ENCODE data around the gene LGSN. TPM values are rescaled to one million over a fixed set of nuclear protein-coding genes. Genes with fewer than 3 reads are reported as not detected.

Gene LGSN
- total and polyA plus RNA-seq, 2 experiments from 2014 or later: 0.15 to 0.45 TPM

DNA sequence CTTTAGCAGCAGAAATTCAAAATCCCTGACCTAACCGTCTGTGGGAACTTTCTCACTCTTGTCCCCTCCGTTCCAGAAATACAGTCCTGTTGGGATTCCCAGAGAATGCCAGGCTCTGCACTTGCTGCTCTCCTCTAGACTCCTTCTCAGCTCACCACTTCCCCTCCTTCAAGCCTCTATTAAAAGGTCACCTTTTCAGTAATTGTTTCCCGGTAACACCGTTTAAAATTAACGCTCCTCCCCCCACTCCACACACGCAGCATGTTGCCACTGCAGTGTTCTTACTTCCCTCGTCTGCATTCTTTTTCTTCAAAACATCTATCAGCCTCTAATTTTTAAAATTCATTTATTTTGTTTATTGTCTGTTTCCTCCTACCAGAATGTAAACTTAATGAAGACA, 48.6 kb upstream of the LGSN start:
- H3K27ac Mint-ChIP-seq: no peak overlapping the region
- peaks cover 11% of the 10 kb centered on the region; the same call in 2 of the 3 replicates for H3K36me3 Mint-ChIP-seq (ENCODE audit: low read depth)
- H3K4me1 Mint-ChIP-seq: peaks cover 4% of the 10 kb centered on the region; the same call in 2 of the 3 replicates
- DNase-seq (ENCODE audit: low spot score): no peak
- Histone ChIP-seq H3K36me3 (ENCODE audit: insufficient read depth) (no peaks in the 10 kb centered on the region), H3K27me3 (ENCODE audit: insufficient read depth) (no peaks in the 10 kb centered on the region), H2AFZ (peak overlapping the region; percentile 66; the same call in 1 of the 2 replicates), H3K9me2 (ENCODE audit: insufficient read depth) (no peaks in the 10 kb centered on the region), H3K4me2 (no peak overlapping the region), H3K79me2 (replicated peaks; ENCODE audit: insufficient read depth) (no peaks in the 10 kb centered on the region), H3F3A (replicated peaks; ENCODE audit: low read depth) (no peaks in the 10 kb centered on the region), H3K4me1 (ENCODE audit: insufficient read depth) (no peaks in the 10 kb centered on the region), H3K4me3 (no peak overlapping the region), H3K27ac (ENCODE audit: low read depth) (no peak overlapping the region), H4K20me1 (replicated peaks; ENCODE audit: insufficient read depth) (no peaks in the 10 kb centered on the region)
- no peaks in the 10 kb centered on the region for H3K27me3 Mint-ChIP-seq (ENCODE audit: insufficient read depth, low read depth, poor library complexity)
- no peak for ATAC-seq
- H3K4me3 Mint-ChIP-seq: no peak overlapping the region
- TF ChIP-seq POLR2AphosphoS5 (IDR thresholded peaks at IDR 0.05; ENCODE audit: low read depth): no peak
- TF ChIP-seq, protein P1, sequence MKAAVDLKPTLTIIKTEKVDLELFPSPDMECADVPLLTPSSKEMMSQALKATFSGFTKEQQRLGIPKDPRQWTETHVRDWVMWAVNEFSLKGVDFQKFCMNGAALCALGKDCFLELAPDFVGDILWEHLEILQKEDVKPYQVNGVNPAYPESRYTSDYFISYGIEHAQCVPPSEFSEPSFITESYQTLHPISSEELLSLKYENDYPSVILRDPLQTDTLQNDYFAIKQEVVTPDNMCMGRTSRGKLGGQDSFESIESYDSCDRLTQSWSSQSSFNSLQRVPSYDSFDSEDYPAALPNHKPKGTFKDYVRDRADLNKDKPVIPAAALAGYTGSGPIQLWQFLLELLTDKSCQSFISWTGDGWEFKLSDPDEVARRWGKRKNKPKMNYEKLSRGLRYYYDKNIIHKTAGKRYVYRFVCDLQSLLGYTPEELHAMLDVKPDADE (IDR thresholded peaks at IDR 0.05): no peak
- no peak for TF ChIP-seq ZNF331 (CRISPR knock-in tag; IDR thresholded peaks at IDR 0.05; ENCODE audit: low read depth)
- no peak for TF ChIP-seq EZH2 (IDR thresholded peaks at IDR 0.05; ENCODE audit: low read depth, unreplicated experiment)
- TF ChIP-seq JUNB (IDR thresholded peaks at IDR 0.05; ENCODE audit: unreplicated experiment): no peak
- no peak for TF ChIP-seq EZH2phosphoT487 (IDR thresholded peaks at IDR 0.05; ENCODE audit: unreplicated experiment)
- no peak for TF ChIP-seq NANOG (IDR thresholded peaks at IDR 0.05; ENCODE audit: borderline replicate concordance)
- TF ChIP-seq STAT1 (IDR thresholded peaks at IDR 0.05; ENCODE audit: unreplicated experiment): no peak
- no peak for TF ChIP-seq ZNF462 (CRISPR knock-in tag; IDR thresholded peaks at IDR 0.05)
- TF ChIP-seq, protein P2, sequence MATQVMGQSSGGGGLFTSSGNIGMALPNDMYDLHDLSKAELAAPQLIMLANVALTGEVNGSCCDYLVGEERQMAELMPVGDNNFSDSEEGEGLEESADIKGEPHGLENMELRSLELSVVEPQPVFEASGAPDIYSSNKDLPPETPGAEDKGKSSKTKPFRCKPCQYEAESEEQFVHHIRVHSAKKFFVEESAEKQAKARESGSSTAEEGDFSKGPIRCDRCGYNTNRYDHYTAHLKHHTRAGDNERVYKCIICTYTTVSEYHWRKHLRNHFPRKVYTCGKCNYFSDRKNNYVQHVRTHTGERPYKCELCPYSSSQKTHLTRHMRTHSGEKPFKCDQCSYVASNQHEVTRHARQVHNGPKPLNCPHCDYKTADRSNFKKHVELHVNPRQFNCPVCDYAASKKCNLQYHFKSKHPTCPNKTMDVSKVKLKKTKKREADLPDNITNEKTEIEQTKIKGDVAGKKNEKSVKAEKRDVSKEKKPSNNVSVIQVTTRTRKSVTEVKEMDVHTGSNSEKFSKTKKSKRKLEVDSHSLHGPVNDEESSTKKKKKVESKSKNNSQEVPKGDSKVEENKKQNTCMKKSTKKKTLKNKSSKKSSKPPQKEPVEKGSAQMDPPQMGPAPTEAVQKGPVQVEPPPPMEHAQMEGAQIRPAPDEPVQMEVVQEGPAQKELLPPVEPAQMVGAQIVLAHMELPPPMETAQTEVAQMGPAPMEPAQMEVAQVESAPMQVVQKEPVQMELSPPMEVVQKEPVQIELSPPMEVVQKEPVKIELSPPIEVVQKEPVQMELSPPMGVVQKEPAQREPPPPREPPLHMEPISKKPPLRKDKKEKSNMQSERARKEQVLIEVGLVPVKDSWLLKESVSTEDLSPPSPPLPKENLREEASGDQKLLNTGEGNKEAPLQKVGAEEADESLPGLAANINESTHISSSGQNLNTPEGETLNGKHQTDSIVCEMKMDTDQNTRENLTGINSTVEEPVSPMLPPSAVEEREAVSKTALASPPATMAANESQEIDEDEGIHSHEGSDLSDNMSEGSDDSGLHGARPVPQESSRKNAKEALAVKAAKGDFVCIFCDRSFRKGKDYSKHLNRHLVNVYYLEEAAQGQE (IDR thresholded peaks at IDR 0.05; ENCODE audit: unreplicated experiment): no peak
- TF ChIP-seq, protein P3, sequence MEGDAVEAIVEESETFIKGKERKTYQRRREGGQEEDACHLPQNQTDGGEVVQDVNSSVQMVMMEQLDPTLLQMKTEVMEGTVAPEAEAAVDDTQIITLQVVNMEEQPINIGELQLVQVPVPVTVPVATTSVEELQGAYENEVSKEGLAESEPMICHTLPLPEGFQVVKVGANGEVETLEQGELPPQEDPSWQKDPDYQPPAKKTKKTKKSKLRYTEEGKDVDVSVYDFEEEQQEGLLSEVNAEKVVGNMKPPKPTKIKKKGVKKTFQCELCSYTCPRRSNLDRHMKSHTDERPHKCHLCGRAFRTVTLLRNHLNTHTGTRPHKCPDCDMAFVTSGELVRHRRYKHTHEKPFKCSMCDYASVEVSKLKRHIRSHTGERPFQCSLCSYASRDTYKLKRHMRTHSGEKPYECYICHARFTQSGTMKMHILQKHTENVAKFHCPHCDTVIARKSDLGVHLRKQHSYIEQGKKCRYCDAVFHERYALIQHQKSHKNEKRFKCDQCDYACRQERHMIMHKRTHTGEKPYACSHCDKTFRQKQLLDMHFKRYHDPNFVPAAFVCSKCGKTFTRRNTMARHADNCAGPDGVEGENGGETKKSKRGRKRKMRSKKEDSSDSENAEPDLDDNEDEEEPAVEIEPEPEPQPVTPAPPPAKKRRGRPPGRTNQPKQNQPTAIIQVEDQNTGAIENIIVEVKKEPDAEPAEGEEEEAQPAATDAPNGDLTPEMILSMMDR (conservative IDR thresholded peaks at IDR 0.05; ENCODE audit: low read depth in 2 of 2): no peak
- peaks cover 39% of the 10 kb centered on the region for H3K9me3 Mint-ChIP-seq

Data from GM23338 (cell line).